C4-2B (cell line): ENCODE results near the gene MAGEA4.

Source experiments
- H3K27ac ChIP-seq: fragments of 450-650 bp; 2 replicates; pipeline ENCODE4 v1.5.1; 2017
- CTCF ChIP-seq: fragments of 450-650 bp; conservative IDR thresholded peaks from 2 replicates; pipeline ENCODE4 v1.5.1; 2017; ENCODE audit warnings: mild to moderate bottlenecking
- ZFX ChIP-seq: fragments of 450-650 bp; IDR thresholded peaks from 2 replicates; pipeline ENCODE4 v1.6.1; 2017

Gene MAGEA4, protein sequence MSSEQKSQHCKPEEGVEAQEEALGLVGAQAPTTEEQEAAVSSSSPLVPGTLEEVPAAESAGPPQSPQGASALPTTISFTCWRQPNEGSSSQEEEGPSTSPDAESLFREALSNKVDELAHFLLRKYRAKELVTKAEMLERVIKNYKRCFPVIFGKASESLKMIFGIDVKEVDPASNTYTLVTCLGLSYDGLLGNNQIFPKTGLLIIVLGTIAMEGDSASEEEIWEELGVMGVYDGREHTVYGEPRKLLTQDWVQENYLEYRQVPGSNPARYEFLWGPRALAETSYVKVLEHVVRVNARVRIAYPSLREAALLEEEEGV

DNA sequence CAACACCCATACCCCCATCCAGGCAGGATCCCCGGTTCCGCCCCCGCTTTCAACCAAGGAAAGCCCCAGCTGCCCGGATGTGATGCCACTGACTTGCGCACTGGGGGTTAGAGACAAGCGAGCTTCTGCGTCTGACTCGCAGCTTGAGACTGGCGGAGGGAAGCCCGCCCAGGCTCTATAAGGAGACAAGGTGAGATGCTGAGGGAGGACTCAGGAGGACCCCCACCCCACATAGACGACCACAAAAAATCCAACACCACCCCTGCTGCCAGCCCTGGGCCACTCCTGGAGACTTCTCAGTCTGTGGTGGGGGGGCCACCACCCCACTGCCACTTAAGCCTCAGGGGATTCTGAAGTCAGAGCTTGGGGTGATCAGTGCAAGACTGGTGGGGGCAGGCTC lies at the start of gene MAGEA4:
MAGEA4 (plus strand) TSS at position 110 of the 400 bp plus-strand sequence. CDS start 10,776 bp downstream, outside the sequence.
- H3K27ac ChIP-seq: no peak within 1 kb of the TSS
- TF ChIP-seq CTCF (no peak), ZFX (no peak)

GRCh38 chrX:151870602-151871001 lies 42.1 kb upstream of the MAGEA4 start:
- no peak for TF ChIP-seq ZFX
- TF ChIP-seq CTCF: no peak
- no peak overlapping the region for H3K27ac ChIP-seq

DNA sequence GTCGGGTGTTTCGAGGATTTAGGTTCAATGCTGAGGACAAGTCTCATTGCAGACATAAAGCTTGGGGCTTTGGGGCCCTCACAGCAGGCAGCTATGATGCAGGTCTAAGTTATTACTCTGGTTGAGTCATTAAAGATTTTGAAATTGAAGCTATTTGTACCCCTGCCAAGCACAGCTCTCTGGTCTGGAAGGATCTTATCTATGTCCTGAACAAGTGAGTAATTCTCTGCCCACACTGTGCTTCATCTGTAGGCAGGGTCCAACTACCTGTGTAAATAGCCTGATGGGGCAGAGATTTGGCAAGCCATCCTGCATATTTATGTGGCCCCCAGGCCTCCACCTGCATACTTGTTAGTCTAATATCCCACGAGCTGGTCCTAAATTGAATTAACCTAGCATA lies 41.4 kb upstream of the MAGEA4 start:
- H3K27ac ChIP-seq: no peak overlapping the region
- TF ChIP-seq CTCF (no peak), ZFX (no peak)

- no peak for TF ChIP-seq ZFX
- no peak for TF ChIP-seq CTCF
- H3K27ac ChIP-seq: no peak overlapping the region
Measured at GRCh38 chrX:151873096-151873495, 39.6 kb upstream of the MAGEA4 start.

- TF ChIP-seq CTCF (no peak), ZFX (no peak)
- H3K27ac ChIP-seq: no peak overlapping the region
Measured at GRCh38 chrX:151875270-151876026, 37.2 kb upstream of the MAGEA4 start.

DNA sequence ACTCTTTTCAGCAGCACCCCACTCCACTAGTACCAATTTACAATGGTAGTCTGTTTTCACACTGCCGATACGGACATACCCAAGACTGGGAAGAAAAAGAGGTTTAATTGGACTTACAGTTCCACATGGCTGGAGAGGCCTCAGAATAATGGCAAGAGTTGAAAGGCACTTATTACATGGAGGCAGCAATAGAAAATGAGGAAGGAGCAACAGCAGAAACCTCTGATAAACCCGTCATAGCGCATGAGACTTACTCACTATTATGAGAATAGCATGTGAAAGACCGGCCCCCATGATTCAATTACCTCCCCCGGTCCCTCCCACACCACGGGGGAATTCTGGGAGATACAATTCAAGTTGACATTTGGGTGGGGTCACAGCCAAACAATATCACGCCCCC lies 34.1 kb upstream of the MAGEA4 start:
- TF ChIP-seq ZFX (no peak), CTCF (no peak)
- H3K27ac ChIP-seq: no peak overlapping the region

DNA sequence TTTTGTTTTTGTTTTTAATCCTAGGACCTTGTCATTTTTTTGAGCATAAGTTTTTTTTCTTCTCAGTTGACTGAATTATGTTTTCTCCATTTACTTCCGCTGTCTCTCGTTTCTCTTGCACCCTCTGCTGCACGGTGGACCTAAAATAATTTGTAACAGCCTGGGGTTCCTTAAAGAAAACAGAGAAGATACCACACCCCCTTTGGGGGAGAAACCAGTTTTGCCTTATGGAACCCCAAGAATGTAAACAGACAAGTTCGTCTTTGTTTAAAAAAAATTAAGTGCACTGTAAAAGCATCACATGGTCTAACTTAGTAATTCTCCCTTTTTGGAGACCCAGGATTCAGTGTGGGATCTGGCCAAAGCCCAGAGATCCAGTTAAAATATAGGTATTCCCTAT lies 32.8 kb upstream of the MAGEA4 start:
- H3K27ac ChIP-seq: no peak overlapping the region
- no peak for TF ChIP-seq CTCF
- TF ChIP-seq ZFX: no peak
